H7 (cell line): ENCODE results near the gene ANO6. TPM values are rescaled to one million over a fixed set of nuclear protein-coding genes. Genes with fewer than 3 reads are reported as not detected.

Experiments used
- DNase-seq: peaks from one replicate; pipeline ENCODE4 v3.0.0; 2012
- H3K27me3 ChIP-seq: 2 replicates; pipeline ENCODE4 v1.6.0; 2011; ENCODE audit warnings: mild to moderate bottlenecking, low read length; ENCODE audit not compliant: control insufficient read depth, insufficient read depth
- H3K36me3 ChIP-seq: replicated peaks from 2 replicates; pipeline ENCODE4 v1.5.1; 2011; ENCODE audit warnings: low read length; ENCODE audit not compliant: control insufficient read depth, insufficient read depth
- H3K4me3 ChIP-seq: 2 replicates; pipeline ENCODE4 v1.5.1; 2011; ENCODE audit warnings: low read depth, mild to moderate bottlenecking, control low read depth, low read length, moderate library complexity; ENCODE audit not compliant: insufficient read depth
- total RNA-seq: library from RNA; depleted of rRNA; stranded (reverse); fragments of >200 nt; shearing (Covaris generic); gene quantifications from 2 replicates; pipeline ENCODE4 v1.2.3, GENCODE V29; 2014

The ANO6 gene
- total RNA-seq, 1 experiment from 2014 or later = 33.4 TPM

DNA sequence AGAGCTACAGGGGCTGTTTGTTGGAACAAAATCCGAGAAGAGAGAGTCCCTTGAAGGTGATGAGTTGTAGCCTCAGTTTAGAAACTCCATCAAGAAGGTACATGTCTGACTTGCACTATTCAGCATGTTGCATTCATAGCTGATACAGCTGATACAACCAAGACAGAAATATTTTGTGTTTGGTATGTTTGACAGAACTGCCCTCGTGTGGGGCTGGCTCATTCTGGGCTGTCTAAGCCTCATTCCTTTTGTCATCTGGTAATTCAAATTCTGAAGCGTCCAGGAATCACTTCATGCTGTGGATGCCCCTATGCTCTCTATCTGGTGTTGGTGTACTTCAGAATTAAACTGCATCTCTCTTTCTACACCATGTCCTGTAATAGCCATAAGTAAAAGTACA is 126.3 kb downstream of the ANO6 start:
- Histone ChIP-seq H3K27me3 (no peaks in the 10 kb centered on the region), H3K36me3 (no peaks in the 10 kb centered on the region), H3K4me3 (no peak overlapping the region)
- DNase-seq = no peak

GRCh38 chr12:45342848-45343247 is 127.0 kb downstream of the ANO6 start:
- Histone ChIP-seq H3K27me3 (no peaks in the 10 kb centered on the region), H3K36me3 (no peaks in the 10 kb centered on the region), H3K4me3 (no peak overlapping the region)
- DNase-seq = no peak

GRCh38 chr12:45343269-45344051 is 127.6 kb downstream of the ANO6 start:
- no peaks in the 10 kb centered on the region for H3K36me3 ChIP-seq
- no peak overlapping the region for H3K4me3 ChIP-seq
- DNase-seq = no peak
- no peaks in the 10 kb centered on the region for H3K27me3 ChIP-seq

GRCh38 chr12:45348311-45348710 is 132.4 kb downstream of the ANO6 start:
- Histone ChIP-seq H3K4me3 (no peak overlapping the region), H3K36me3 (peaks cover 3% of the 10 kb centered on the region; the same call in 1 of the 2 replicates), H3K27me3 (no peaks in the 10 kb centered on the region)
- DNase-seq = no peak

DNA sequence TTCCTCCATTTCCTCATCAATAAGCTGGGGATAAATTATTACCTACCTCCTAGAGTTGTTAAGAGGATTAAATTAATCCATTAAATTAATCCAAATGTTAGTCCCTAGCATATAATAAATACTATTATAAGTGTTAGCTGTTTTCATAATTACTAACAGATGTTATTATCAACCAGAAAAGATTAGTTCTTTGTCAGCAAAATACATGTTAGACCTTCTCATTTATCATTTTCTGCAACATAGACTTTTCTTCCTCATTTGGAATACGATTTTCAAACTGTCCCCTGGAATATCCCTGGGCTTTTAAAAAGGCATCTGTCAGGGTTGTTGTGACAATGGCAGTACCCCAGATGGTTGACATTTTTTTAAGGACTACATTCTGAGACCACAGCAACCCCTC is 133.1 kb downstream of the ANO6 start:
- Histone ChIP-seq H3K36me3 (peaks cover 3% of the 10 kb centered on the region; the same call in 1 of the 2 replicates), H3K27me3 (no peaks in the 10 kb centered on the region), H3K4me3 (no peak overlapping the region)
- no peak for DNase-seq

- Histone ChIP-seq H3K36me3 (peaks cover 3% of the 10 kb centered on the region; the same call in 1 of the 2 replicates), H3K4me3 (no peak overlapping the region), H3K27me3 (no peaks in the 10 kb centered on the region)
- no peak for DNase-seq
Observed at GRCh38 chr12:45349916-45350315, 134.0 kb downstream of the ANO6 start.

DNA sequence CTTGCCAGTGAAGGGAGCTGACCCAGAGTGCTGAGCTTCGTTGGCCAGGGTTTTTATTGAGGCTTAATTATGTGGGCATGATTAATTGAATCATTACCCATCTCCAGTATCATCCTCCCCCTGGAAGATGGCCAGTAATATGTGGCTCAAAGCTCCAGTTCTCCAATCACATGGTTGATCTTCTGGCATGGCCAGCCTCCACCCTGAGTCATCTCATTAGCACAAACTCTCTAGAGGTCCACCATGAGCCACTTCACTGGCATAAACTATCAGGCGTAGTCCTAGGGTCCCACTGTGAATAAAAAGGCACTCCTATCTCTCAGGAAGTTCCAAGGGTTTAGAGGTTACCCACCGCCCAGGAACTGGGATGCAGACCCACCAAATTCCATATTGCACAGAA is 135.0 kb downstream of the ANO6 start:
- H3K4me3 ChIP-seq = no peak overlapping the region
- DNase-seq = no peak
- peaks cover 3% of the 10 kb centered on the region for H3K36me3 ChIP-seq
- H3K27me3 ChIP-seq = no peaks in the 10 kb centered on the region

- H3K4me3 ChIP-seq = no peak overlapping the region
- no peaks in the 10 kb centered on the region for H3K27me3 ChIP-seq
- DNase-seq = no peak
- H3K36me3 ChIP-seq = peaks cover 3% of the 10 kb centered on the region
Observed at GRCh38 chr12:45351921-45352670, 136.2 kb downstream of the ANO6 start.

- H3K27me3 ChIP-seq = no peaks in the 10 kb centered on the region
- H3K36me3 ChIP-seq = peaks cover 1% of the 10 kb centered on the region
- no peak overlapping the region for H3K4me3 ChIP-seq
- DNase-seq = no peak
Observed at GRCh38 chr12:45353944-45354343, 138.0 kb downstream of the ANO6 start.

DNA sequence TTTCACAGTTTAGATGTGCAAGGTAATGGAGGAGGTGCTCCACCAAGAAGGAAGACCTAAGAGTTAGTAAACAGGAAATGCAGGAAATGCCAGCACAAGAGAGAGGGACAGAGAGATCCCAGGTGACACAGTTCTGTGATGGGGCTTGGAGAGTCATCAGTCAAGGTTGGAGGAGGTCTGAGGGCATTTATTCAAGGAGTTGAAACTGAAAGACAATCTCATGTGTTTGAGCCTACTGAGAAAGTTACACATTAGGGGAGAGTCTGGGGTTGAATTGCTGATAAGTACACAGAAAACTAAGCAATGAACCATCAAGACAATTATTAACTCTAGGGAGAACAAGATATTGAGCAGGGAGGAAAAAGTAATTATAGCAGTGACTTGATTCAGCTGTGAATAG is 138.5 kb downstream of the ANO6 start:
- Histone ChIP-seq H3K36me3 (peaks cover 1% of the 10 kb centered on the region), H3K27me3 (no peaks in the 10 kb centered on the region), H3K4me3 (no peak overlapping the region)
- DNase-seq = no peak

- Histone ChIP-seq H3K4me3 (no peak overlapping the region), H3K27me3 (no peaks in the 10 kb centered on the region), H3K36me3 (no peaks in the 10 kb centered on the region; the same call in none of the 2 replicates)
- no peak for DNase-seq
Observed at GRCh38 chr12:45355730-45356129, 139.8 kb downstream of the ANO6 start.

DNA sequence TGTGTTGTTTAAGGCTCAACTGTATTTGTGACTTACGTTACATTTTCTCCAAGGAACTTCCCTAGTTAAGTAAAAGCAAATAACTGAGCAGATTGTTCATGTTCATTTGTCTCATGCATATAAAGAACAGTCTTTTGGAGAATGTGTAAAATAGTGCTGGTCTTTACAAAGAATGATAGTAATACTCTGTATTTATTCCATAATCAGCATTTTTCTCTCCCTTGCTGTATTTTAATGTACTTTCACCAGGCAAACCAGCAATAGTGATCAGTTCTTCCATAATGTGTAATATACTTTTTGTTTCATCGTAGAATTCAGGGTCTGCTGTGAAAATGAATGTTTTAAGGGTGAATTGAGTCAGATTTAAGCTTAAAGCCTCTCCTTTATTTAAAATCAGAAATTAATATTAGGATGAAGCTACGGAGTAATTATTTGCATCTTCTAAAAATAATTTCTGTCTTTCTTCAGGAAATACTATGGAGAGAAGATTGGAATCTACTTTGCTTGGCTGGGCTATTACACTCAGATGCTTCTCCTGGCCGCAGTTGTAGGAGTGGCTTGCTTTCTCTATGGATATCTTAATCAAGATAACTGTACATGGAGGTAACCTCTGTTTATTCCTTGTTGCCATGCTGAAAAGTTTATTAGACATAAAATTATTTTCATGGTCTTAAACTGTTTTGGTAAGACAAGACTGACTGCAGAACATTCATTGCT is 141.1 kb downstream of the ANO6 start:
- no peaks in the 10 kb centered on the region for H3K27me3 ChIP-seq

GRCh38 chr12:45357539-45358417 is 141.9 kb downstream of the ANO6 start:
- no peak overlapping the region for H3K4me3 ChIP-seq
- H3K27me3 ChIP-seq = no peaks in the 10 kb centered on the region
- no peak for DNase-seq
- no peaks in the 10 kb centered on the region; the same call in none of the 2 replicates for H3K36me3 ChIP-seq

More for the DNA sequence above, 141.1 kb downstream of the ANO6 start:
- no peak for DNase-seq
- no peaks in the 10 kb centered on the region; the same call in none of the 2 replicates for H3K36me3 ChIP-seq
- H3K4me3 ChIP-seq = no peak overlapping the region

- DNase-seq = no peak
- Histone ChIP-seq H3K36me3 (no peaks in the 10 kb centered on the region), H3K4me3 (no peak overlapping the region), H3K27me3 (no peaks in the 10 kb centered on the region)
Observed at GRCh38 chr12:45362291-45362690, 146.4 kb downstream of the ANO6 start.
